Prostate gland (tissue), 2 donors: Measurements from ENCODE around the gene ELAVL2. TPM values are rescaled to one million over a fixed set of nuclear protein-coding genes. Genes with fewer than 3 reads are reported as not detected.

Experiments used
- DNase-seq: peaks from one replicate; pipeline ENCODE4 v3.0.0-alpha.2; 2019; ENCODE audit warnings: low spot score
- H3K27ac ChIP-seq, 2 donors: fragments of 200-600 bp; sonication (generic); 2 replicates each; pipeline ENCODE4 v1.5.1; 2017 to 2019
- H3K27me3 ChIP-seq: fragments of 200-600 bp; sonication (generic); replicated peaks from 2 replicates; pipeline ENCODE4 v1.5.1; 2019; ENCODE audit not compliant: insufficient read depth
- H3K36me3 ChIP-seq, 2 donors: fragments of 200-600 bp; sonication (generic); 1 replicate in 1 of 2; 2 replicates in 1 of 2; pipeline versions ENCODE4 v1.5.1 to v1.8.1; 2017 to 2019
- H3K4me1 ChIP-seq: fragments of 200-600 bp; sonication (generic); replicated peaks from 2 replicates; pipeline ENCODE4 v1.5.1; 2019
- H3K4me3 ChIP-seq, 2 donors: fragments of 200-600 bp; sonication (generic); 2 replicates each; pipeline ENCODE4 v1.5.1; 2017 to 2019
- H3K9me3 ChIP-seq: fragments of 200-600 bp; sonication (generic); 2 replicates; pipeline ENCODE4 v1.5.1; 2017
- CTCF ChIP-seq, 4 experiments: fragments of 200-600 bp in 2 of 4; fragments of 450-650 bp in 2 of 4; sonication (generic) in 2 of 4; IDR thresholded peaks; 1 replicate in 3 of 4; 2 replicates in 1 of 4; pipeline ENCODE4 v1.5.1; 2016 to 2019; ENCODE audit warnings: antibody characterized with exemption in 4 of 4, mild to moderate bottlenecking in 2 of 4, moderate library complexity in 2 of 4
- POLR2A ChIP-seq: fragments of 450-650 bp; IDR thresholded peaks from one replicate; pipeline ENCODE4 v1.6.1; 2016; ENCODE audit warnings: antibody characterized with exemption, mild to moderate bottlenecking
- POLR2AphosphoS5 ChIP-seq: sonication (generic); formaldehyde crosslinking; IDR thresholded peaks from one replicate; pipeline ENCODE4 v1.6.1; 2017; ENCODE audit warnings: antibody characterized with exemption
- WGBS: methylation state at CpG from one replicate; pipeline ENCODE4 v1.1.5; 2018; 5-methylcytosine and 5-hydroxymethylcytosine counted together
- intact Hi-C: fragments of 100-400 bp; cut with DNase I; formaldehyde crosslinking; loops from one replicate; pipeline ENCODE4 v1.14.2; 2022
- total RNA-seq, 2 donors: library from RNA; depleted of rRNA; stranded (reverse); fragments of >200 nt; gene quantifications; one replicate each; pipeline ENCODE4 v1.1.0, GENCODE V29; 2016

Gene ELAVL2
- total RNA-seq, 2 donors from 2014 or later = 0.55 to 43.1 TPM

DNA sequence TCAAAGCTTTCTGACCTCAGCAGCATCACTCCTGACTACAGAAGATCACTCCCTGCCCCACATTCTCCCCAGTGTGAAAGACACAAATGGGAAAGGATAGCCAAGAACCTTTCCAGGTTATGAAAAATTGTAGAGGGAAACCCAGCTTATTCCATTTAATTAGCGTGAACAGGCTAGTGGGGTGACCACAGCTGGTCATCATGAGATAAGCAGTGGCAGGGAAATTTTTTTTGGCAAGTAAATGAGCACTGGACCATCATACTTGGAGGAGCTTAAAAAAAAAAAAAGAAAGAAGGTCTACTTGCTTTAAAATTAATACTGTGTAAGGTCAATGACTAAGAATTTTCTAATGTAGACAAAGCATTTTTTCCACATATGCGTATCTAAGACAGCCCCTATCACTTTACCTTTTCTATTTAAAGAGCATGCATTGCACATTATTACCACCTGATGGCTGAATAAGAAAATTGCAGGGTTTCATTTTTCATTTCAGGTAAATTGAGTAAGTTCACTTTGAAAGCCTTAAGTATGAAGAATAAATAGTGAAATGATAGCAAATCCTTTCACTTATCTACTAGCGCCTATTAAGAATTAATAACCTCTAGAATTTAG lies 123.6 kb downstream of the ELAVL2 start:
- no peaks in the 10 kb centered on the region for H3K9me3 ChIP-seq
- no peaks in the 10 kb centered on the region for H3K27me3 ChIP-seq
- H3K4me3 ChIP-seq = no peak overlapping the region
- H3K36me3 ChIP-seq = no peaks in the 10 kb centered on the region
- H3K27ac ChIP-seq = no peak overlapping the region
- intact Hi-C loops = no loop called here
- WGBS = 92% methylated on average over 3 of the region's 3 CpGs
- no peak for DNase-seq
- no peaks in the 10 kb centered on the region for H3K4me1 ChIP-seq
- TF ChIP-seq POLR2AphosphoS5 (no peak), CTCF (IDR thresholded peaks at IDR 0.05) (peak in 2 of 4 experiments; percentile 17 to 36)

DNA sequence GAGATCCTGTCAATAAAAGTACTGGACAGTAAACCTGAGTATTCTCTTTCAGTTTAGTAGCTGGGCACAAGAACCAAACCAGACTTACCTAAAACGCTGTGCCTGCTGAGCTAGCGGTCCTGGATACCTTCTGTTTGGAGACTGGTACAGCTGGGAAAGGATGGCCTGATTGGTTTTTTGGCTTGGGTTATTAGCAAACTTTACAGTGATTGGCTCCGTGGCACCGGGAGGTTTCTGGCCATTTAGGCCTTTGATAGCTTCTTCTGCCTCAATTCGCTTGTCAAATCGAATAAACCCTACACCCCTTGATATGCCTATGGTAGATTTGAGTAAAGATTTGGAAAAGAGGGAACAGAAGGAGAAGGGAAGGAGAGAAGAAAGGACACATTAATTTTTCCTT lies 124.7 kb downstream of the ELAVL2 start:
- no peaks in the 10 kb centered on the region for H3K27me3 ChIP-seq
- TF ChIP-seq POLR2AphosphoS5 = no peak
- TF ChIP-seq CTCF (IDR thresholded peaks at IDR 0.05) = no peak
- TF ChIP-seq POLR2A = no peak
- no peak for DNase-seq
- H3K4me3 ChIP-seq = no peak overlapping the region
- 96% methylated on average over 6 of the region's 6 CpGs for WGBS
- no peaks in the 10 kb centered on the region for H3K4me1 ChIP-seq
- H3K9me3 ChIP-seq = no peaks in the 10 kb centered on the region
- no peak overlapping the region for H3K27ac ChIP-seq
- no peaks in the 10 kb centered on the region for H3K36me3 ChIP-seq
- intact Hi-C loops = no loop called here

DNA sequence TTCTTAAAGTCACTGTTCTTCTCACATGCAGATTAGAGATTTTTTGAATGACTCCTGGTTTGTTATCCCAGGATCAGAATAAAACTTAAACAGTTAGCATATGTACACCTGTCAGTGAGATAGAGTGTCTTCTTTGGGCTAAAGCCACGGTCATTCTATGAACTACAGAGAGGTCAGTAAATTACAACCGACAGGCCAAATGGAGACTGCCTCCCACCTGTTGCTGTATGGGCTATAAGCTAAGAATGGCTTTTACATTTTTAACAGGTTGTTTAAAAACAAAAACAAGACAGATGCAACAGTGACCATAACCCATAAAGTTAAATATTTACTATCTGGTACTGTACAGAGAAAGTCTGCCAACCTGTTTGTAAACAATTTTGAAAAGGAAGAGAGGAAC lies 125.7 kb downstream of the ELAVL2 start:
- DNase-seq = no peak
- H3K4me1 ChIP-seq = no peaks in the 10 kb centered on the region
- intact Hi-C loops = no loop called here
- no peak overlapping the region for H3K27ac ChIP-seq
- 41% methylated on average over 2 of the region's 2 CpGs for WGBS
- no peaks in the 10 kb centered on the region for H3K9me3 ChIP-seq
- TF ChIP-seq POLR2A (no peak), CTCF (IDR thresholded peaks at IDR 0.05) (no peak), POLR2AphosphoS5 (no peak)
- H3K27me3 ChIP-seq = no peaks in the 10 kb centered on the region
- no peak overlapping the region for H3K4me3 ChIP-seq
- H3K36me3 ChIP-seq = no peaks in the 10 kb centered on the region

DNA sequence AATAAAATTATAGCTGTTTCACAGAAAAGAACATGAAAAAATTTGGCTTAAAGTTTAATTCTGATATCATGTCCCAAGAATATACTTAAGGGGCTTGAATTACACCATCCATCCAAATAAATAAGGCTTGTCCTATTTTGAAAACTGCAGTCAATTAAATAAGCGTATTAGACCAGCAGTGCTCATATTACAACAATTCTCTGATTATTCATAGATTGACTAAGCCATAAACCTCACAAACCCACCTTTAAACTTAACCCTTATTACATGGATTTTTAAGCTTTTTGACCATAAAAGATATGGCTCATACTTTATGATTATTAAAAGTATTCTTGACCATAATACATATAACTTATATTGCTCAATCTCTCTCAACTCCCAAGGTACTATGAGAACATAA lies 127.9 kb downstream of the ELAVL2 start:
- DNase-seq = no peak
- H3K27ac ChIP-seq = no peak overlapping the region

More for the DNA sequence above, 127.9 kb downstream of the ELAVL2 start:
- WGBS = 66% methylated on average over 1 of the region's 1 CpG
- Histone ChIP-seq H3K27me3 (no peaks in the 10 kb centered on the region), H3K4me1 (no peaks in the 10 kb centered on the region), H3K4me3 (no peak overlapping the region), H3K36me3 (no peaks in the 10 kb centered on the region), H3K9me3 (no peaks in the 10 kb centered on the region)
- intact Hi-C loops = no loop called here
- TF ChIP-seq POLR2A = no peak
- no peak for TF ChIP-seq POLR2AphosphoS5
- no peak for TF ChIP-seq CTCF (IDR thresholded peaks at IDR 0.05)
